Nephron progenitor cell (in vitro differentiated cells): ENCODE data around the gene ZNF236.

ENCODE experiments used
- DNase-seq: peaks from one replicate; pipeline ENCODE4 v3.0.0; 2021
- H3K27ac Mint-ChIP-seq: 2 replicates; pipeline ENCODE4 v1.8.0; 2021; ENCODE audit warnings: mild to moderate bottlenecking, moderate library complexity, mixed read lengths
- H3K27me3 Mint-ChIP-seq: 2 replicates; pipeline ENCODE4 v1.8.0; 2021; ENCODE audit warnings: mild to moderate bottlenecking, low read depth, mixed read lengths; ENCODE audit not compliant: poor library complexity
- H3K36me3 Mint-ChIP-seq: 2 replicates; pipeline ENCODE4 v1.8.0; 2021; ENCODE audit warnings: low read depth, mixed read lengths
- H3K4me1 Mint-ChIP-seq: 2 replicates; pipeline ENCODE4 v1.8.0; 2021; ENCODE audit warnings: mixed read lengths
- H3K4me3 Mint-ChIP-seq: 2 replicates; pipeline ENCODE4 v1.8.0; 2021; ENCODE audit warnings: mild to moderate bottlenecking, moderate library complexity, mixed read lengths
- H3K9me3 Mint-ChIP-seq: 2 replicates; pipeline ENCODE4 v1.8.0; 2021; ENCODE audit warnings: mild to moderate bottlenecking, moderate library complexity, mixed read lengths
- TF ChIP-seq, protein P1 (sequence below): fragments of 200-600 bp; sonication (generic); IDR thresholded peaks from 2 replicates; pipeline ENCODE4 v1.5.0; 2021; ENCODE audit warnings: antibody characterized with exemption

The ZNF236 gene

DNA sequence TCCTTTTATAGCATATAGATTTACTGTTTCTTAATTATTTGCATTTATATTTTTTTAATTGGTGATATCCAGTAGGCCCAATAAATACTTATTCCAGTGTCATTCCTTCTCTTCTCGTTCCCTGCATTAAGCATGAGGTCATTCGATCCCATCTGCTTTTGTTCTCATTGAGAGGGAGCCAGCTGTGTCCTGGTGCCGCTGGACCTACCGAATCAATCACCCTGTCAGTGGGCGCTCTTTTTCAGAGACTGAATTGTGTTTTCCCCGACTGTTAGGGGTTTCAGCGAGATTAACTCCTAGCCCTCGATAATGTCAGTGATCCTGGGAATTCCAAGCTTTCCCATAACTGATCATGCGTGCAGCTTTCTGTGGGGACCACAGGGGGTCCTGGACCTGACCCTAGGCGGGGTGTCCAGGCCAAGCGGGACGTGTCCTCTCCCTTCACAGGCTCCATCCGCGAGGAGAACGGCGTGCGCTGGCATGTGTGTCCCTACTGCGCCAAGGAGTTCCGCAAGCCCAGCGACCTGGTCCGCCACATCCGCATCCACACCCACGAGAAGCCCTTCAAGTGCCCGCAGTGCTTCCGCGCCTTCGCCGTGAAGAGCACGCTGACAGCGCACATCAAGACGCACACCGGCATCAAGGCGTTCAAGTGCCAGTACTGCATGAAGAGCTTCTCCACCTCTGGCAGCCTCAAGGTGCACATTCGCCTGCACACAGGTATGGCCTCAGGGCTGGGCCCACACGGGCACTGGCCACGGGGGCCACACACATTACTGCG is 72.4 kb downstream of the ZNF236 start:
- Mint-ChIP-seq H3K4me3 (no peak overlapping the region), H3K27me3 (no peaks in the 10 kb centered on the region), H3K27ac (peak overlapping the region; percentile 12), H3K36me3 (peaks cover 93% of the 10 kb centered on the region), H3K4me1 (peaks cover 5% of the 10 kb centered on the region), H3K9me3 (peaks cover 3% of the 10 kb centered on the region)
- TF ChIP-seq, protein P1, sequence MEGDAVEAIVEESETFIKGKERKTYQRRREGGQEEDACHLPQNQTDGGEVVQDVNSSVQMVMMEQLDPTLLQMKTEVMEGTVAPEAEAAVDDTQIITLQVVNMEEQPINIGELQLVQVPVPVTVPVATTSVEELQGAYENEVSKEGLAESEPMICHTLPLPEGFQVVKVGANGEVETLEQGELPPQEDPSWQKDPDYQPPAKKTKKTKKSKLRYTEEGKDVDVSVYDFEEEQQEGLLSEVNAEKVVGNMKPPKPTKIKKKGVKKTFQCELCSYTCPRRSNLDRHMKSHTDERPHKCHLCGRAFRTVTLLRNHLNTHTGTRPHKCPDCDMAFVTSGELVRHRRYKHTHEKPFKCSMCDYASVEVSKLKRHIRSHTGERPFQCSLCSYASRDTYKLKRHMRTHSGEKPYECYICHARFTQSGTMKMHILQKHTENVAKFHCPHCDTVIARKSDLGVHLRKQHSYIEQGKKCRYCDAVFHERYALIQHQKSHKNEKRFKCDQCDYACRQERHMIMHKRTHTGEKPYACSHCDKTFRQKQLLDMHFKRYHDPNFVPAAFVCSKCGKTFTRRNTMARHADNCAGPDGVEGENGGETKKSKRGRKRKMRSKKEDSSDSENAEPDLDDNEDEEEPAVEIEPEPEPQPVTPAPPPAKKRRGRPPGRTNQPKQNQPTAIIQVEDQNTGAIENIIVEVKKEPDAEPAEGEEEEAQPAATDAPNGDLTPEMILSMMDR = no peak
- DNase-seq = no peak

DNA sequence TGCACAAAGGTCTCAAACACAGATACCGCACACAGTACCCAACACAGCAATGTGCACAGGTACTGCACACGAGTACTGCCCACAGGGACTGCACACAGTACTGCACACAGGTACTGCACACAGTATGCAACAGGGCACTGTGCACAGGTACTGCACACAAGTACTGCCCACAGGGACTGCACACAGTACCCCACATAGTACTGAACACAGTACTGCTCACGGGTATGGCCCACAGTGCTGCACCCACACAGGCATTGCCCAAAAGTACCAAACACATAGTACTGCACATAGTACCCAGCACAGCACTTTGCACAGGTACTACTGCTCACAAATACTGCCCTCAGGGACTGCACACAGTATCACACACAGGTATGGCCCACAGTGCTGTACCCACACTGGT is 73.1 kb downstream of the ZNF236 start:
- TF ChIP-seq, protein P1 = no peak
- Mint-ChIP-seq H3K4me1 (peaks cover 5% of the 10 kb centered on the region), H3K27me3 (no peaks in the 10 kb centered on the region), H3K27ac (no peak overlapping the region), H3K4me3 (no peak overlapping the region), H3K36me3 (peaks cover 95% of the 10 kb centered on the region), H3K9me3 (peaks cover 3% of the 10 kb centered on the region)
- no peak for DNase-seq

DNA sequence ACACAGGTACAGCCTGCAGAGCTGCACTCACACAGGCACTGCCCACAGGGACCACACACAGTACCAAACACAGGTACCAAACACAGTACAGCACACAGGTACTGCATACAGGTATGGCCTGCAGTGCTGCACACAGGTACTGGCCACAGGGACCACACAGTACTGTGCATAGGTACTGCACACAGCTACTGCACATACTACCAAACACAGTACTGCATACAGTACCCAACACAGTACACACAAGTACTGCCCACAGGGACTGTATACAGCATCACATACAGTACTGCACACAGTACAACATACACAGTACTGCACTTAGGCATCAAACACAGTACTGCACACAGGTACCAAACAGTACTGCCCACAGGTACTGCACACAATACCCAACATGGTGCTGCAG is 74.3 kb downstream of the ZNF236 start:
- TF ChIP-seq, protein P1 = no peak
- H3K36me3 Mint-ChIP-seq = peaks cover 93% of the 10 kb centered on the region

DNA sequence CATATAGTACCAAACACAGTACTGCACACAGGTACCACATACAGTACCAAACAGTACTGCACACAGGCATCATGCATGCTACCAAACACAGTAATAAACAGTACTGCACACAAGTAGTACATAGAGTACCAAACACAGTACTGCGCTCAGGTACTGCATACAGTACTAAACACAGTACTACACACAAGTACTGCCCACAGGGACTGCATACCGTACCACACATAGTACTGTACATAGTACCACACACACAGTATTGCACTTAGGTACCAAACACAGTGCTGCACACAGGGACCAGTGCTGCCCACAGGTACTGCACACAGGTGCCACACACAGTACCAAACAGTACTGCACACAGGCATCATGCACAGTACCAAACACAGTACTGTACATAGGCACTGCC is 74.9 kb downstream of the ZNF236 start:
- Mint-ChIP-seq H3K4me3 (no peak overlapping the region), H3K36me3 (peaks cover 93% of the 10 kb centered on the region), H3K27ac (no peak overlapping the region), H3K9me3 (peaks cover 3% of the 10 kb centered on the region), H3K4me1 (peaks cover 5% of the 10 kb centered on the region), H3K27me3 (no peaks in the 10 kb centered on the region)
- no peak for DNase-seq
- TF ChIP-seq, protein P1 = no peak

More for the DNA sequence above, 74.3 kb downstream of the ZNF236 start:
- no peak overlapping the region for H3K27ac Mint-ChIP-seq
- H3K4me3 Mint-ChIP-seq = no peak overlapping the region
- peaks cover 5% of the 10 kb centered on the region for H3K4me1 Mint-ChIP-seq
- H3K9me3 Mint-ChIP-seq = peaks cover 3% of the 10 kb centered on the region
- no peak for DNase-seq
- no peaks in the 10 kb centered on the region for H3K27me3 Mint-ChIP-seq

DNA sequence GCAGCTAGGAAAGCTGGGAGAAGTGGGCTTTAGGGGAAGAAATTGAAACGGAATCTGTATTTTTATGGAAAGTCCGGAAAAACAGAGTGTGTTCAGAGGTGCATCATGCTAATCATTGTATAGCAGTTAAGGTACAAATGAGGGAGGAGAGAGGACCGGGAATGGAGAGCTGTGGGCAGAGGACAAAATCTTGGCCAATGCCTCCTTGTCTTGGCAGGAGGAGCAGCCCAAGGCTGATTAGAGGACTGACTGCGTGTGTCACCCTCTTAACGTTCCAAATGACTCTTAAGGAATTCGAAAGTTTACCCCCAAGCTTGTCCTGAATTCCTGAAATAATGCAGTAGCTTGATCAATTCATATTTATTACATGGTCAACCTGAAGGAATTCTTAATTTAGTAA is 81.0 kb downstream of the ZNF236 start:
- Mint-ChIP-seq H3K27ac (no peak overlapping the region), H3K27me3 (no peaks in the 10 kb centered on the region), H3K4me1 (no peaks in the 10 kb centered on the region), H3K36me3 (peaks cover 62% of the 10 kb centered on the region), H3K9me3 (peaks cover 3% of the 10 kb centered on the region), H3K4me3 (no peak overlapping the region)
- no peak for DNase-seq
- TF ChIP-seq, protein P1 = no peak

DNA sequence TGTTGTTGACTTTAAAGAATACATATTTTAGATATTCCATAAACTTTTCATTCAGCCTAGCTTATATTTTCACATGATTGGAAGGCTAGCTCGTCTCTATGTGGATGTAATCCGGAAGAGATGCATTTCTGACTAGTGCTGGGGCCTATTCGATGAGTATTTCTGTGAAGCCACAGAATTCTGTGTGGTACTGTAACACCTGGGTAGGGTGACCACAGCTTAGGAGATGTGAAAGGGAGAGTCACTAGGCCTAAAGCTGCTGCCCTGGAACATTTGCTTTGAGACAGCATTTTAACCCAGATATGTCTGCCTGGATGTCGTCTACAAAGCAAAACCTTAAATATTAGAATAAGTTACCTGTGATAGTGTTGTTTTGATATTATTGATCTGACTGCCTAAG is 83.5 kb downstream of the ZNF236 start:
- Mint-ChIP-seq H3K27me3 (no peaks in the 10 kb centered on the region), H3K36me3 (peaks cover 56% of the 10 kb centered on the region), H3K4me1 (no peaks in the 10 kb centered on the region), H3K9me3 (no peaks in the 10 kb centered on the region), H3K4me3 (no peak overlapping the region), H3K27ac (no peak overlapping the region)
- DNase-seq = no peak
- TF ChIP-seq, protein P1 = no peak
